Measurements from ENCODE around the gene LRRC15. TPM values are rescaled to one million over a fixed set of nuclear protein-coding genes. Genes with fewer than 3 reads are reported as not detected.

The LRRC15 gene
- total and polyA plus RNA-seq, 2 experiments from 2014 or later, result 0.06 TPM; not detected in 1

- no peak for TF ChIP-seq CTCF (IDR thresholded peaks at IDR 0.05; ENCODE audit: low read depth, low read length)
- Histone ChIP-seq H3K27me3 (no peaks in the 10 kb centered on the region), H3K36me3 (no peaks in the 10 kb centered on the region), H3K4me1 (ENCODE audit: low read depth) (peaks cover 4% of the 10 kb centered on the region), H3K9me3 (ENCODE audit: low read depth) (no peaks in the 10 kb centered on the region), H3K27ac (no peak overlapping the region), H3K4me3 (no peak overlapping the region)
- no peak for DNase-seq (ENCODE audit: low read depth in 1 of 2, low spot score in 1 of 2)
These were observed 15.0 kb upstream of the LRRC15 start for GRCh38 chr3:194384569-194385001.

GRCh38 chr3:194384156-194384555, 14.6 kb upstream of the LRRC15 start:
- Histone ChIP-seq H3K4me1 (ENCODE audit: low read depth) (peaks cover 6% of the 10 kb centered on the region), H3K36me3 (no peaks in the 10 kb centered on the region), H3K4me3 (no peak overlapping the region), H3K27ac (no peak overlapping the region), H3K27me3 (no peaks in the 10 kb centered on the region), H3K9me3 (ENCODE audit: low read depth) (no peaks in the 10 kb centered on the region)
- no peak for DNase-seq (ENCODE audit: low read depth in 1 of 2, low spot score in 1 of 2)
- no peak for TF ChIP-seq CTCF (IDR thresholded peaks at IDR 0.05; ENCODE audit: low read depth, low read length)

- Histone ChIP-seq H3K4me3 (no peak overlapping the region), H3K27ac (no peak overlapping the region), H3K9me3 (ENCODE audit: low read depth) (no peaks in the 10 kb centered on the region), H3K4me1 (ENCODE audit: low read depth) (peaks cover 6% of the 10 kb centered on the region), H3K36me3 (no peaks in the 10 kb centered on the region), H3K27me3 (no peaks in the 10 kb centered on the region)
- no peak for DNase-seq (ENCODE audit: low read depth in 1 of 2, low spot score in 1 of 2)
- no peak for TF ChIP-seq CTCF (IDR thresholded peaks at IDR 0.05; ENCODE audit: low read depth, low read length)
These were observed 13.9 kb upstream of the LRRC15 start for GRCh38 chr3:194383276-194383940.

- Histone ChIP-seq H3K27ac (no peak overlapping the region), H3K4me1 (ENCODE audit: low read depth) (peaks cover 6% of the 10 kb centered on the region), H3K27me3 (no peaks in the 10 kb centered on the region), H3K4me3 (no peak overlapping the region), H3K9me3 (ENCODE audit: low read depth) (no peaks in the 10 kb centered on the region), H3K36me3 (no peaks in the 10 kb centered on the region)
- no peak for DNase-seq (ENCODE audit: low read depth in 1 of 2, low spot score in 1 of 2)
- no peak for TF ChIP-seq CTCF (IDR thresholded peaks at IDR 0.05; ENCODE audit: low read depth, low read length)
These were observed 13.3 kb upstream of the LRRC15 start for GRCh38 chr3:194382892-194383223.

GRCh38 chr3:194382196-194382891, 12.8 kb upstream of the LRRC15 start:
- H3K36me3 ChIP-seq, result no peaks in the 10 kb centered on the region
- H3K27ac ChIP-seq, result no peak overlapping the region
- TF ChIP-seq CTCF (IDR thresholded peaks at IDR 0.05; ENCODE audit: low read depth, low read length), result no peak
- H3K27me3 ChIP-seq, result no peaks in the 10 kb centered on the region
- no peak overlapping the region for H3K4me3 ChIP-seq
- peaks cover 6% of the 10 kb centered on the region for H3K4me1 ChIP-seq (ENCODE audit: low read depth)
- no peaks in the 10 kb centered on the region for H3K9me3 ChIP-seq (ENCODE audit: low read depth)
- no peak for DNase-seq (ENCODE audit: low read depth in 1 of 2, low spot score in 1 of 2)
